Fibroblast of villous mesenchyme (primary cell): ENCODE results near the gene PPFIBP1. TPM values are rescaled to one million over a fixed set of nuclear protein-coding genes. Genes with fewer than 3 reads are reported as not detected.

ENCODE experiments used
- DNase-seq: peaks from one replicate; pipeline ENCODE4 v3.0.0-alpha.2; 2010; ENCODE audit warnings: low read depth
- H3K4me3 ChIP-seq: 2 replicates; pipeline ENCODE4 v1.5.1; 2011; ENCODE audit warnings: low read depth, mild to moderate bottlenecking, low read length
- CTCF ChIP-seq: IDR thresholded peaks from 2 replicates; pipeline ENCODE4 v1.5.1; 2012; ENCODE audit warnings: low read depth, mild to moderate bottlenecking, low read length; ENCODE audit not compliant: insufficient read depth
- total RNA-seq: library from RNA; depleted of rRNA; stranded (reverse); fragments of >200 nt; gene quantifications from 2 replicates; pipeline ENCODE4 v1.2.3, GENCODE V29; 2012

PPFIBP1 gene
- total RNA-seq, 1 donor, result 69.1 TPM

GRCh38 chr12:27552235-27552634, 28.2 kb downstream of the PPFIBP1 start:
- TF ChIP-seq CTCF, result no peak
- DNase-seq, result no peak
- H3K4me3 ChIP-seq, result no peak overlapping the region

GRCh38 chr12:27552886-27553560, 29.0 kb downstream of the PPFIBP1 start:
- peak overlapping the region; percentile 5 for H3K4me3 ChIP-seq
- TF ChIP-seq CTCF, result no peak
- DNase-seq, result peak; percentile 90

GRCh38 chr12:27553941-27554340, 29.9 kb downstream of the PPFIBP1 start:
- no peak for TF ChIP-seq CTCF
- no peak overlapping the region for H3K4me3 ChIP-seq
- DNase-seq, result peak; percentile 69

GRCh38 chr12:27554421-27555186, 30.6 kb downstream of the PPFIBP1 start:
- peak overlapping the region; percentile 29 for H3K4me3 ChIP-seq
- DNase-seq, result peak; percentile 77
- TF ChIP-seq CTCF, result no peak

- DNase-seq, result no peak
- H3K4me3 ChIP-seq, result peak overlapping the region; percentile 29
- TF ChIP-seq CTCF, result no peak
These were observed 31.4 kb downstream of the PPFIBP1 start for GRCh38 chr12:27555361-27555760.

GRCh38 chr12:27555925-27556778, 32.1 kb downstream of the PPFIBP1 start:
- no peak for TF ChIP-seq CTCF
- H3K4me3 ChIP-seq, result no peak overlapping the region
- peak; percentile 64 for DNase-seq
